ENCODE results near the gene PAX7.

Gene PAX7

GRCh38 chr1:18646786-18647410, 16.3 kb downstream of the PAX7 start:
- no peak overlapping the region for H3K27ac ChIP-seq
- TF ChIP-seq CTCF (IDR thresholded peaks at IDR 0.05) (no peak), ZFX (IDR thresholded peaks at IDR 0.05; ENCODE audit: borderline replicate concordance) (no peak)

GRCh38 chr1:18647681-18648214, 17.1 kb downstream of the PAX7 start:
- TF ChIP-seq ZFX (IDR thresholded peaks at IDR 0.05; ENCODE audit: borderline replicate concordance) (no peak), CTCF (IDR thresholded peaks at IDR 0.05) (no peak)
- no peak overlapping the region for H3K27ac ChIP-seq

- TF ChIP-seq ZFX (IDR thresholded peaks at IDR 0.05; ENCODE audit: borderline replicate concordance) (no peak), CTCF (IDR thresholded peaks at IDR 0.05) (no peak)
- no peak overlapping the region for H3K27ac ChIP-seq
Measured at GRCh38 chr1:18649693-18650370, 19.2 kb downstream of the PAX7 start.

GRCh38 chr1:18651713-18652112, 21.1 kb downstream of the PAX7 start:
- TF ChIP-seq CTCF (IDR thresholded peaks at IDR 0.05) (no peak), ZFX (IDR thresholded peaks at IDR 0.05; ENCODE audit: borderline replicate concordance) (no peak)
- H3K27ac ChIP-seq, result no peak overlapping the region

GRCh38 chr1:18652791-18653190, 22.1 kb downstream of the PAX7 start:
- no peak overlapping the region for H3K27ac ChIP-seq
- TF ChIP-seq ZFX (IDR thresholded peaks at IDR 0.05; ENCODE audit: borderline replicate concordance), result no peak
- TF ChIP-seq CTCF (IDR thresholded peaks at IDR 0.05), result no peak

- no peak overlapping the region for H3K27ac ChIP-seq
- TF ChIP-seq ZFX (IDR thresholded peaks at IDR 0.05; ENCODE audit: borderline replicate concordance) (no peak), CTCF (IDR thresholded peaks at IDR 0.05) (no peak)
Measured at GRCh38 chr1:18653367-18653766, 22.7 kb downstream of the PAX7 start.

GRCh38 chr1:18653916-18654315, 23.3 kb downstream of the PAX7 start:
- TF ChIP-seq ZFX (IDR thresholded peaks at IDR 0.05; ENCODE audit: borderline replicate concordance), result no peak
- no peak for TF ChIP-seq CTCF (IDR thresholded peaks at IDR 0.05)
- H3K27ac ChIP-seq, result no peak overlapping the region
